DND-41 (cell line): ENCODE measurements around the gene VPS33B.

Experiments used
- ATAC-seq: fragments of 200-7000 bp; cut with Tn5 transposase; 3 replicates; pipeline ENCODE4 v1.9.1; 2021; ENCODE audit warnings: low read depth; ENCODE audit not compliant: insufficient read depth
- DNase-seq: peaks from one replicate; pipeline ENCODE4 v3.0.0-alpha.2; 2020
- H2AFZ ChIP-seq: 2 replicates; pipeline ENCODE4 v1.6.0; 2012; ENCODE audit warnings: low read depth, low read length
- H3K27ac ChIP-seq: 2 replicates; pipeline ENCODE4 v1.5.1; 2012; ENCODE audit warnings: low read length, inconsistent platforms
- H3K27me3 ChIP-seq: fragments of 200-600 bp; sonication (generic); 2 replicates; pipeline ENCODE4 v1.6.0; 2012; ENCODE audit warnings: low read length, mild to moderate bottlenecking, inconsistent platforms; ENCODE audit not compliant: insufficient read depth, poor library complexity
- H3K36me3 ChIP-seq: 2 replicates; pipeline ENCODE4 v1.5.1; 2012; ENCODE audit warnings: low read length, inconsistent platforms; ENCODE audit not compliant: insufficient read depth
- H3K4me1 ChIP-seq: 2 replicates; pipeline ENCODE4 v1.5.1; 2012; ENCODE audit warnings: mild to moderate bottlenecking, low read length; ENCODE audit not compliant: insufficient read depth
- H3K4me2 ChIP-seq: 2 replicates; pipeline ENCODE4 v1.6.0; 2012; ENCODE audit warnings: mild to moderate bottlenecking, moderate library complexity, low read length, inconsistent platforms; ENCODE audit not compliant: insufficient read depth
- H3K4me3 ChIP-seq, 2 experiments: fragments of 200-600 bp in 1 of 2; shearing (Covaris generic) in 1 of 2; 2 replicates each; pipeline ENCODE4 v1.5.1; 2012 to 2016; ENCODE audit warnings: inconsistent platforms in 2 of 2, low read length in 2 of 2, mild to moderate bottlenecking in 2 of 2, low read depth in 1 of 2, moderate library complexity in 1 of 2
- H3K79me2 ChIP-seq: 2 replicates; pipeline ENCODE4 v1.6.0; 2012; ENCODE audit warnings: low read length, inconsistent platforms; ENCODE audit not compliant: insufficient read depth
- H3K9ac ChIP-seq: 2 replicates; pipeline ENCODE4 v1.6.0; 2012; ENCODE audit warnings: low read depth, mild to moderate bottlenecking, inconsistent platforms, low read length, moderate library complexity
- H3K9me3 ChIP-seq: 2 replicates; pipeline ENCODE4 v1.5.1; 2012; ENCODE audit warnings: low read length, moderate library complexity, mild to moderate bottlenecking, inconsistent platforms; ENCODE audit not compliant: insufficient read depth, severe bottlenecking
- H4K20me1 ChIP-seq: 2 replicates; pipeline ENCODE4 v1.6.0; 2012; ENCODE audit warnings: low read length; ENCODE audit not compliant: insufficient read depth
- CTCF ChIP-seq: IDR thresholded peaks from 2 replicates; pipeline ENCODE4 v1.5.1; 2012; ENCODE audit warnings: borderline replicate concordance, low read length, moderate library complexity, mild to moderate bottlenecking; ENCODE audit not compliant: poor library complexity, severe bottlenecking; ENCODE audit errors: extremely low read depth
- EZH2 ChIP-seq: IDR thresholded peaks from 3 replicates; pipeline ENCODE4 v1.6.1; 2012; ENCODE audit warnings: borderline replicate concordance, low read depth, mild to moderate bottlenecking, moderate library complexity, low read length, inconsistent platforms; ENCODE audit not compliant: severe bottlenecking

VPS33B gene

DNA sequence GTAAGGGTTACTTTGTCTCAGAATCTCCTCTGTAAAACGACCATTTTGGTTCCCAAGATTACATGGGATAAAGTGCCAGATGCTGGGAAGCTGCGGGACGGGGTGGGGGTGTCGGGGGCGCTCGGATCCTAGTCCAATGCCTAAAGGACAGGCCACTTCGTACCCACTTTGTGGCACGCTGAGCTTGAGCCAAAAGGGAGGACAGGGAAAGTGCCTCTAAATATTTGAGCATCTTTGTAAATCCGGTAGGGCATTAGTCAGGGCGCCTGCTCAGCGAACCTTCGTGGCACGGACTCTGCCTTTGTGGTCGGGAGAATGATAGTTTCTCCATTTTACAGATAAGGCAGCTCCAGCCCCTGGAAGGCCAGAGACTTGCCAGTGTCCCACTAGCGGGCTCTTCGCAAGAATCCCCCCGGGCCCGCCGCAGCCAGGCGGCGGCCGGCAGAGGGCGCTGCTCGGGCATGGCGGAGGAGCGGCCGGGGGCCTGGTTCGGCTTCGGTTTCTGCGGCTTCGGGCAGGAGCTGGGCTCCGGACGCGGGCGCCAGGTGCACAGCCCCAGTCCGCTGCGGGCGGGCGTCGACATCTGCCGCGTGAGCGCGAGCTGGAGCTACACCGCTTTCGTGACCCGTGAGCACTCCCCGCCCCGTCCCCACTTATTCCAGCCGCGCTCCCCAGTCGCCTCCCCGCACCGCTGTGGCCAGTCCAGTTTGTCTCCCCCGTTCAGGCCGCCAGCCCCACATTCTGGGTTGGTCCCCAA lies 65.9 kb downstream of the VPS33B start:
- H3K9ac ChIP-seq: peak overlapping the region; percentile 99
- H3K9me3 ChIP-seq: no peaks in the 10 kb centered on the region
- peaks cover 5% of the 10 kb centered on the region; the same call in 1 of the 2 replicates for H4K20me1 ChIP-seq
- DNase-seq (no peak), ATAC-seq (no peak)
- H3K79me2 ChIP-seq: peaks cover 38% of the 10 kb centered on the region
- peaks cover 67% of the 10 kb centered on the region for H3K36me3 ChIP-seq
- TF ChIP-seq EZH2 (no peak), CTCF (peak; percentile 20)
- H3K4me3 ChIP-seq: peak overlapping the region; percentile 70 to 93; a peak in 3 of 4 replicates
- H2AFZ ChIP-seq: no peak overlapping the region
- peak overlapping the region; percentile 99 for H3K27ac ChIP-seq
- no peaks in the 10 kb centered on the region for H3K27me3 ChIP-seq
- H3K4me2 ChIP-seq: peak overlapping the region; percentile 82
- peaks cover 26% of the 10 kb centered on the region for H3K4me1 ChIP-seq

DNA sequence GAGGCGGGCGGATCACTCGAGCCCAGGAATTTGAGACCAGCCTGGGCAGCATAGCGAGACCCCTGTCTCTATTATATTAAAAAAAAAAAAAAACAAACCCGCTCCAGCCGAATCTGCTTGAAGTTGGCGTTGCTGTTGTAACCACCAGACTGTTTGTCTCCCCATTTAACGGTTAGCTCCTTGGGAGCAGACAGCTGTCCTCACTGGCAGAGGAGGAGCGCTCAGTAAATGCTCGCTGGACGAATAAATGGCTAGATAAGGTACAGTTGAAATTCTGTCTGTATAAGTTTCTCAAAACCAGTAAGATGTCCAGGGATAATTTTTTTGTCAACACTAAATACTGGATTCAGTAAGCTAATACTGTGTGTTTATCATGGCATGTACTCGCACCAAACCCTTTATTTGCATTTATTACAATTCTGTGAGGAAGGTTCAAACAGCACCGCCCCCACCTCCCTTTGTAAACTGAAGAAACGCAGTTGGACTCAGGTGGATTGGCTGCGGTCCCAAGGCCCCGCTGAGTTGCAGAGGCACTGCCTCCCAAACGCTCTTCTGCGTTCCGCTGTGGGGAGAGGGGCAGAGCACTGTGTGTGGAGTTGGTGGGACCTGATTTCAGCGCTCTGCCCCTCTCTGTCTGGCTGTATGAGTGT lies 66.6 kb downstream of the VPS33B start:
- Histone ChIP-seq H3K9ac (peak overlapping the region; percentile 99), H3K4me2 (peak overlapping the region; percentile 82), H3K9me3 (no peaks in the 10 kb centered on the region), H3K4me1 (peaks cover 26% of the 10 kb centered on the region), H3K36me3 (peaks cover 67% of the 10 kb centered on the region), H3K27me3 (no peaks in the 10 kb centered on the region), H3K79me2 (peaks cover 38% of the 10 kb centered on the region), H4K20me1 (peaks cover 5% of the 10 kb centered on the region; the same call in 1 of the 2 replicates), H3K4me3 (peak overlapping the region; percentile 70 to 93), H3K27ac (peak overlapping the region; percentile 99), H2AFZ (peak overlapping the region; percentile 93)
- ATAC-seq: no peak
- TF ChIP-seq EZH2: no peak
- TF ChIP-seq CTCF: no peak
- DNase-seq: peak; percentile 26

- Histone ChIP-seq H3K27me3 (no peaks in the 10 kb centered on the region), H2AFZ (peak within 1 kb of the TSS; percentile 93), H3K4me3 (peak within 1 kb of the TSS; percentile 70 to 93), H3K9ac (peak within 1 kb of the TSS; percentile 99), H3K9me3 (no peaks in the 10 kb centered on the region), H3K27ac (peak within 1 kb of the TSS; percentile 99), H4K20me1 (peaks cover 5% of the 10 kb centered on the region; the same call in 1 of the 2 replicates), H3K4me1 (peaks cover 26% of the 10 kb centered on the region), H3K36me3 (peaks cover 67% of the 10 kb centered on the region), H3K79me2 (peaks cover 38% of the 10 kb centered on the region), H3K4me2 (peak within 1 kb of the TSS; percentile 82)
- no peak for TF ChIP-seq EZH2
- no peak for TF ChIP-seq CTCF
- peak; percentile 95 for ATAC-seq
- peak; percentile 92 for DNase-seq
Observed at GRCh38 chr15:90954712-90955623, 67.4 kb downstream of the VPS33B start, which contains the start of gene RCCD1. Gene RCCD1 (plus strand): TSS chr15:90954884. CDS start chr15:90956735, 1,851 bp downstream.
